Forelimb muscle (tissue), 1 donor: ENCODE results near the gene MGAT4B. TPM values are rescaled to one million over a fixed set of nuclear protein-coding genes. Genes with fewer than 3 reads are reported as not detected.
"Not testable (repeated sequence)": the region's sequence is repeated elsewhere in the genome, so short reads cannot be mapped to it uniquely, and the experiment has no call there.

ENCODE experiments used
- DNase-seq: peaks from one replicate; pipeline ENCODE4 v3.0.0-alpha.2; 2013; ENCODE audit warnings: low read depth
- polyA plus RNA-seq: library from polyadenylated mRNA; unstranded; fragments of 120-200 nt; gene quantifications from one replicate; pipeline ENCODE4 v1.2.1, GENCODE V29; 2013; ENCODE audit not compliant: insufficient read length

The MGAT4B gene
- polyA plus RNA-seq, 1 donor, result 60.7 TPM

DNA sequence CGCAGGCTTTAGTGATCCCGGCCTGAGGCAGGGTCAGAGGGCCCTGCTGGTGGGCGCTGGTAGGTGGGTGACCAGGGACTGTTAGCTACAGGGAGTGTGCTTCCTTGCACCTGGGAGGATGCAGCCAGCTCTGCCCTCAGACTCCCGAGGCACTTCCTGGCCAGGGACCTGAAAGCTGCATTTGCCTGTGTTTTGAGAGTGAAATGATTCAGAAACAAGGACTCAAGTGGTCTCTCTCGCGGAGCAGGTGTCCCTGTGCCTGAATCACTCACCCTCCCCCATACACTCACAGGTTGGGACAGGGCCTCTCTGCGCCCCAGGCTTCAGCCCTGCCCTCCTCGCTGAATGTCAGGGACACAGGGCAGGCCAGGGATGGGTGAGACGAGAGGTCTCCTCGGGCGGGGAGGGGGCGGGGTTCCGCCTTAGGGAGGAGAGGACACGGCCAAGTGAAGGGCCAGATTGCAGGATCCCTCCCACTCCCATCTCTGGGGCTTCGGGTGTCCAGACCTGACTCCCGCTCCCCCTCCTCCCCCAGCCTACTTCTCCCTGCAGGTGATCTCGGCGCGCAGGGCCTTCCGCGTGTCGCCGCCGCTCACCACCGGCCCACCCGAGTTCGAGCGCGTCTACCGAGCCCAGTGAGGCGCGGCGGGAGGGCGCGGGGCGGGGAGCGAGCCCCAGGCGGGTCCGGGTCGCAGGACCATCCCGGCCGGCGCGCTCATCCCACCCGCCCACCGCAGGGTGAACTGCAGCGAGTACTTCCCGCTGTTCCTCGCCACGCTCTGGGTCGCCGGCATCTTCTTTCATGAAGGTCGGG, 11.4 kb downstream of the MGAT4B start:
- DNase-seq, result no peak

DNA sequence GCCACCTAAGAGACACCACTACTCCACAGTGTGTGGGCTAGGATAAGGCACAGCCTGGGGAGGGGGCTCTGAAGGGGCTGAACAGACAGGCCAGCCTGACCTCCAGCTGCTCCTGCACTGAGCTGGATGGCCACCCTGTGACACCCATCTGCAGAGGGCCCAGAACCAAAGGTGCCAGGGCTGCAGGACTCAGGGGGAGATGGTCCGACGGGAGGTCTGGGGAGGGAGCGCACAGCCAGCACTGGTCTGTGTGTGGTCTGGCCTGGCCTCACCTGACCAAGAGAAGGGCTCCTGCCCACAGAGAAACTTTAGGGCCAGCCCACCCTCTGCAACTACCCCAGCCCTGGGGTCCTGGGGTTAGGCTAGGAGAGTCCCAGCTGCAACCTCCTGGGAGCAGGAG, 12.1 kb downstream of the MGAT4B start:
- no peak for DNase-seq

DNA sequence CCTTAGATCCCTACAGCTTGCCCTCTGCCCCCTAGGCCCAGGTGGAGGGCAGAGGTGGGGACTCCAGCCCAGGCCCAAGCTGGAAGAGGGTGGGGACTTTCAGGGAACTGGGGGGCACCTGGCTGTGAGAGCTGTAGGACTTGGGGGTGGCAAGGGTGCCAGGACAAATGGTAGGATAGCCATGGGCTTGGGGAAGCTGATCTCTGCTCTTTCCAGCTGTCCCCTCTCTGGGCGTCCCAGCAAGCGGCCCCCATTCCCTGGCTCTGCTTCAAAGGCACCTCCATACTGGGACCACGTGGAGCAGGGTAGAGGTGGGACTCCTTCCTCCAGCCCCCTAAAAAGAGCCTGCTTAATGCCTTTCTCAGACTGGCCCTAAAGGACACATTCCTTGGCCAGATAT, 12.5 kb downstream of the MGAT4B start:
- DNase-seq, result no peak

DNA sequence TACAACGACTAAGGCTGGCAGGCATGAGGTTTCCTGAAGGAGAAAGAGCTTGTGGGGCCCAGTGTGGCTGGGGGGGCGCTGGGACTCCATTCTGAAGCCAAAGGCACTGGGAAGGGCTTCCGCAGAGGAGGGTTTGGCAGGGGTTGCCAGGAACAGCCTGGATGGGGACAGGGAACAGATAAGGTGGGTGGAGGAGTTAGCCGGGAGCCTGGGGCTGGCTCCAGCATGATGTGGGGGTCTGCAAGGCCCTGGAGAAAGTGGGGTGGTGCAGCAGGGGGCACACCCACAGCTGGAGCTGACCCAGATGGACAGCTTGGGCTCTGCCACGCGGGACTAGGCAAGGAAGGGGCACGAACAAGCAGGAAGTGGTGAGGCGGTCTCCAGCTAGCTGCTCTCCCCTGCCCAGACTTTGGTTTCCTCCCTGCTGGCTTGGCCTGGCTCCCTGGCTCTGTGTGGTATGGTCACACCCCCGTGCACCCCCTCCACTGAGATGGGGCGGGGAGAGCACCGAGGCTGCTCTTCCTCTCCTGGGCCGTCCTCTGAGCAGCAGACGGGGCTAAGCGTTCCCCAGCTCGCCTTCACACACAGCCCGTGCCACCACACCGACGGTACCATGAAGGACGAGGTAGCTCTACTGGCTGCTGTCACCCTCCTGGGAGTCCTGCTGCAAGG, 13.1 kb downstream of the MGAT4B start, which contains the start of gene LTC4S:
LTC4S (plus strand) TSS at position 519 of the 672 bp plus-strand sequence; CDS start at position 614, 95 bp downstream.
- no peak for DNase-seq

DNA sequence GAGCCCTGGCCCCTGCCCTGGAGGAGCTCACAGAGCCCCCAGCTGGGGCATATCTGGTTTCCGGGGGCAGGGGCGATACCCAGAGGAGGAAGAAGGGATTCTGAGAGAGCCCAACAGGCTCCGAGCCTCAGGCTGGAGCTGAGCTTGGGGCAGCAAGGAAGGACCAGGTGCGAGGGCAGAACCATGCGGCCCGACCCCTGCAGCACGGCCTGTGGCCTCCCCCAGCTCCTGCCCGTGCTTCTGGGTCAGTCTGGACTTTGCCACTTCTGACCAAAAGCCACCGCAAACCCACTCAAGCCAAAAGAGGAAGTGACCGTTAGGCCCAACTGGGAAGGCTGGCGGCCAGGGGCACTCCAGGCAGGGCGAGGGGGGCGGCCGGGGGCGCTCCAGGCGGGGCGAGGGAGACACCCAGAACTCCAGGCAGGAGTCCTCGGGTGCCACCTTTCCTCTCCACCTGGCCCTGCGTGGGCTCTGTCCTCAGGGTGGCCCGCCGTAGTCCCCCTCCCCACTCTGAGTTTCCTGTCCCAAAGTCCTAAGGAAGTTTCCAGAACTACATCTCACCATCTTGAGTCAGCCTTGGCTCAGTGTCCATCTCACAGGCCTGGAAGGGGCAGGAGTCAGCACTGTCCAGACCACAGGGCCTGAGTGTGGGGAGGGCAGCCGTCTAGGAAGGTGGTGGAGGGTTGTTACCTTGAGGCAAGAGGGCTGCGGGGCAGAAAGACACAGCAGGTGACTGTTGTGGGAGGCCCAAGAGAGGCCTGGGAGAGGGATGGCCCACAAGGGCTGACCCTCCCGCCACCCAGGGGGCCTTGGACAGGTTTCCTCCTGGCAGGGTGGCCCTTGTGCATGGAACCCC, 13.8 kb downstream of the MGAT4B start:
- no peak for DNase-seq

DNA sequence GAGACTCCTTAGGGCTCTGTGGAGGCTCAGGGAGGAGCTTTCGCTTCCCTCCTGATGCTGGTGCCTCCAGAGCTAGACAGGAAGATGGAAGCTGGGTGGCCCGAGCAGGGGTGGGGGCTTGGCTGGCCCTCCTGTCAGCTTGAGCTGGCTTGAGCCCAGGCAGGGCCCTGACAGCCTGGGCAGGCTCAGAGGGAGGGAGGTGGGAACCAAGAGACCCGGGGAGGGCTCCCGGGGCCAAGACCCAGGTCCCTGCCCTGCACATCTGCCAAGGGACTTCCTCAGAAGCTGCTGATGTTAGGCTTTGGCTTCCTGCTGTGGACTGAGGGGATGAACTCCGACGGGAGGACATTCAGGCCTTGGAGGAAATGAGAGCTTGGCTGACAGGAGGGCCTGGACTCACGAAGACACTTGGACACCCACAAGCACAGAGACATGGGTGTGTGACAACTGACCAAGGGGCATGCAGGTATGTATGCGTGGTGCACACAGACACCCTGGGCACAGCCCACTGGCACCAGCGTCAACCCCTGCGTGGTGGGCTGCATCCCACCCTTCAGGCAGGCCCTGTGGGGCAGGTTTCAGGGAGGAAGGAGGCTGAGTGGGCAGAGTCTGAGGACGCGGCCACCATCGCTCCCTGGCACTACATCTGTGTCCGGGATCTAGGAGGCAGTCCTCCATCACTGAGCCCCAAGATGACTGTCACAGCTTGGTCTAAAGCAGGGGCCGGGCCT, 14.6 kb downstream of the MGAT4B start:
- DNase-seq, result no peak

DNA sequence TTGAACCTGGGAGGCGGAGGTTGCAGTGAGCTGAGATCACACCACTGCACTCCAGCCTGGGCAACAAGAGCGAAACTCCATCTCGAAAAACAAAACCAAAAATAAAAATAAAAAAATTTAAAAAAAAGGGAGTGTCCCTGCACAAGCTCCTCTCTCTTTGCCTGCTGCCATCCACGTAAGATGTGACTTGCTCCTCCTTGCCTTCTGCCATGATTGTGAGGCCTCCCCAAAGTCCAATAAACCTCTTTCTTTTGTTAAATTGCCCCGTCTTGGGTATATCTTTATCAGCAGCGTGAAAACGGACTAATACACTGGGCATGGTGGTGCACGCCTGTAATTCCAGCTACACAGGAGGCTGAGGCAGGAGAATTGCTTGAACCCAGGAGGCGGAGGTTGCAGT, 17.4 kb downstream of the MGAT4B start:
- not testable (repeated sequence) for DNase-seq

DNA sequence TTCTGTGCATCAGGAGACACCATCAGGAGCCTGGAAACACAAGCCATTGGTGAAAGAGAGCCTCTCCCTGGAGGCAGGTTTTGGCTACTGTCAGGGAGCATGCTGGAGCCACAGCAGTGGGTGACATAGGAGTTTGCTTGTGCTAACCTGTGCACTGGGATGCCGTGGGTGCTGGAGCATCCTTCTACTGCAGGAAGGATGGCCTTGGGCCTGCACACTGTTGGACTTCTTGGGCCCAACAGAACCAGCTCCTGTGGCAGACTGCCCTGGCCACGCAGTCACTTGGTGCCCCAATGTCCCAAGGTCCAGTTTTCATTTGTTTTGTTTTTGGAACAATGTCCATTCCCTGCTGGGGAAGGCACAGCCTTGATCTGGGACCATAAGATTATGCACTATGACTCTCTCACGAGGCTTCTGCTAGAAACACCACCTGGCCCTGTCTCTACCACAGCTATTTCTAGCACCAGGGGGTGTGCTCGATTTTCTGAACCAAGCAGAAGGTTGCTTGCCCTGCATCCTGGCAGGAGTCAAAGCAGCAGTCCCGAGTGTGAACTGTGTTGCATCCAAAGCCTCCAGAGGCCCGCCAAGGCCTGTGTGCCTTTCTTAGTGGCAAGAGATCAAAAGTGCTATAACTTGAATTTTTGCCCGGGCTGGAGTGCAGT, 18.3 kb downstream of the MGAT4B start:
- no peak for DNase-seq

DNA sequence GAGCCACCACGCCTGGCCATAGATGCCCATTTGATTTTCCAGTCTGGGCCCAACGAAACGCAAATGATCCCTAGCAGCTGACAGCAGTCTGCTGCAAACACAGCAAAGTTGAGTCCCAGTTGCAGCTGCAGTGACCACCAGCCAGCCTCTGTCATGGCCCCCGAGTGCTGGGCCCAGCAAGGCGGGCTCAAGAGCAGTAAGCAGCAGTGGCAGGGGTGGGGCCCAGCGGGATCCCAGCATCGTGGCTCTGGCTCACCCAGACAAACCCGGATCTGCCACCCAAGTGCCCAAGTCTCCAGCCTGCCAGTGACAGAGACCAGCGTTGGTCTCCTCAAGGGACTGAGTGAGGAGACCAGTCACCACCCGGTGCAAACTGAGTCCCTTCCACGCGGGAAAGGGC, 19.8 kb downstream of the MGAT4B start:
- DNase-seq, result no peak

DNA sequence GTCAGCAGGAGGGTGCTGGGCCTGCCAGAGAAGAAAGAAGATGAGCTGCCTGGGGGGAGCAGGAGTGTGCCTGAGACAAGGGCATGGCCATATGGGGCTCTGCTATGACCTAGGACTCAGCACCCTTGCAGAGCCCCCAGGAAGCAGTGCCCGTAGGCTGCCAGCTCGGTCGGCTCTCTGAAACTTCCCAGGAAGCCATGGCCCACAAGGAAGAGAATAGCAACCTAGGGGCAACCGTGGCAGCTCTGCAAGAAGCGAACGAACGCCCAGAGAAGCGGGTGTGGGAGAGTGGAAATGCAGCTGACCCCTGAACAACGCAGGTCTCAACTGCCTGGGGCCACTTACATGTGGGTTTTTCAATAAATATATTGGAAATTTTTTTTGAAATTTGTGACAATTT, 23.5 kb downstream of the MGAT4B start:
- DNase-seq, result no peak

DNA sequence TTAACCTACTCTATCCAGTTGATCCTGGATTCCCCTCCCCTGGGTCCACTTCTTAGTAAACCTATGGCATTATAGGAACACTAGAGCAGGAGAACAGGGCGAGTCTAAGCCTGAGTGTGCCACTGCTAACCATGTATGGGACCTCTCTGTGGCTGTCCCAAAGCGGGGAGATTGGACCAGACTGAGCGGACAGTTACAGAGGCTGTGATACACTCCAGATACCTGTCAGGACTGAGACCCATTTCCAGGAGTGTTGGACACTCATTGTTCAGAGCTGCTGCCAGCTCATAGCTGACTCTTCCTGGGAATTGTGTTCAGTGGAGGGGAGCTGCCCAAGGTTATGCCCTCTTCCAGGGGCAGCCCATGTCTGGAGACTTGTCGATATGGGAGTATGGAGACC, 24.8 kb downstream of the MGAT4B start:
- DNase-seq, result no peak

DNA sequence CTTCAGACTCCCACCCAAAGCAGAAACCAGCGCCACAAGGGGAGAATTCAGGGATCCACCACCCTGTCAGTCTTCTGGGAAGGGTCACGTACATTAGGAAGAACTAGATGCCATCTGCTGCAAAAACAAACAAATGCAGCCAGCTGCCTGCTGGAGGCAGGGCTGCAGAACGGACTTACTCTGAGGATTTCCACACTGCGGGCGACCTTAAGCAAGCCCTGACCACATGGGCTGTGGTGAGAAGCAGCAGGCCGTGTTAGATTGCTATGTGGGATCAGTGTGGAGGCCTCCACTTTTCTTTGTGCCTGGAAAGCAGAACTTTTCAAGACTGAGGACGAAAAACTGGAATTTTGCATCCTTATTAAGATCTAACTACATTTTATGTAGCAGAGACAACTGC, 26.3 kb downstream of the MGAT4B start:
- no peak for DNase-seq

DNA sequence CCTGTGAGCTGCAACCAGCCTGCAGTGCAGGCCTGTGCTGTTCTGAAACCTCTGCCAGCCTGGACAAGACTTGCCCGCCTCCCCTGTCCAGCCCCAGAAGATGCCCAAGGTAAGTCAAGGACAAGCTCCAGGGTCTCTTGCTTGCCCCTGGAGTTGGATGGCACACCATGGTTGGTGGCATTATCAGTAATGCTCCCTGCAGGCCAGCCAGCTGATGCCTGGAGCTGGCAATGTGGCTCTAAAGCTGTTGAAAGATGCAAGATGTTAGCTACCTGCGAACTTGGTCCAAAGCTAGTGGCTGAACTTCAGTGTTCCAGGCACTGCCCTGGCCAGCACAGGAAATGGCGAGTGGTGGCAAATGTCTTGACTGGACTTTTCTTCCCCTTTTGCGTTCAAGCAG, 26.8 kb downstream of the MGAT4B start:
- DNase-seq, result no peak

DNA sequence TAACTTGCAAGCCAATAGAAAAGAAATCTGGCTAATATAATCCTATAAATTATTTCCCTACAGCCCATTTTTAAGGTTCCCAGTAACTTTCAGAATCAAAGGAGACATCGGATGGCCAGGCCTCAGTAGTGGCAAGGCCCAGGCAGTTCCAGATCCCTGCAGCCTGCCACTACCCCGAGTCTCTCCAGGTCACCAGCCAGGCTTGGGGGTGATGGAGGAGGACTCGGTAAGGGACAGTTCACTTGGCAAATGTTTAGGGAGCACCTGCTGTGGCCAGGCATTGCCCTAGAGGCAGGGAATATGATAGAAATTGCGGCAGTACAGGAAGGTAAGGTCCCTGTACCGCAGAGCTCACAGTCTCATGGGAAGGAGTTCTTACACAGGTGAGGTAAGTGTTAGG, 28.1 kb downstream of the MGAT4B start:
- no peak for DNase-seq

DNA sequence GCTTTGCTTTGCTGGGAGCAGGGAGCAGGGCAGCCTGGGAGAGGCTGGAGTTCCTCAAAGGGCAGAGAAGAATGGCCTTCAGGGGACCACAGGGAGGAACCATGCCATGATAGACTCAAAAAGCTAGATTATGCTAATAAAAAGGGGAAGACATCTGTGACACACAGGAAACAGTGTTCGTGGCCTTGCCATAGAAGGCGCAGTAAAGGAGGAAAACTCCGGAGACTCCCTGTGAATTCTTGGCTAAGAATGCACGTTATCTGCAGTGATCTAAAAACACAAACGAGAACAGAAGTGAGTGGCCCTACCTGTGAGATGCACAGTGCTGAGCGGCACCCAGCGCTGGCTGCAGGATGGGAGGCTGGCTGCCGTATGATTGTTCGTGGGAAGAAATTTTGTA, 28.8 kb downstream of the MGAT4B start:
- DNase-seq, result no peak

DNA sequence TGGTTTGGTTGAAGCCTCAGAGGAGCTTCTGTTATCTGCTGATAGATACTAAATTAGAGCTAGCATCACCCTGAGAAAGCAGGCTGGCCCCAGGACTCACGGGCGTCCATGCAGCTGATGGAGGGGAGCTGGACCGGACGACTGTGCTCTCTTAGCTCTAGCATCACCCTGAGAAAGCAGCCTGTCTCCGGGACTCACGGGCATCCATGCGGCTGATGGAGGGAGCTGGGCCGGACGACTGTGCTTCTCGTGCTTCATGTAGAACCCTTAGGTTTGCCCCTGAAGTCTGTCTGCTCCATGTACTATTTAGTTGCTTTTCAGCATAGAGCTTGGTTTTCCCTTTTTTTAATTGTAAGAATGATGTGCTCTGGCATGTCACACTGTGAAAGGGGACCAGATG, 29.2 kb downstream of the MGAT4B start:
- DNase-seq, result no peak

DNA sequence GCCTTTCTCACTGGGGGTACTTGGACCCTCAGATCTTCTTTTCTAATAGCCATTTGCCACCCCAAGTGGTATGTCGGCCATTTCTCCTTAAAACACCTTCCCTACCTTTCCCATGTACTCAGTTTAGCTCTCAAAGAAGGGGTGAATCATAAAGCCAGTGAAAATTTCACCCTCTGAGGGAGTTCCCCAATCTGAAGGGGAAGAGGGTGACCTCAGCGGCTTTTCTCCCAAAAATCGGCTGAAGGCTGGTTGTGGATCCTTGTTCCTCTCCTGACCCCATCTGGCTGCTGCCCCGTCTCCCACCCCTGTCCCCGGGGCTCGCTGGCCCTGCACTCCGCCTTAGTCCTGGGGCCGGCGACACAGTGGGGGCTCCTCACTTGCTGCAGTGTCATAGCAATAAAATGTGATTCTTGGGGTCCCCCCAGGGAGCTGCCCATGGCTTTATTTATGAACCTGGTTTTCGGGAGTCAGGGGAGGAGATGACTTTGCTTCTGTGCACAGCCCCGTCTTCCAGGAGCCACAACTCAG, 30.2 kb downstream of the MGAT4B start:
- DNase-seq, result no peak

DNA sequence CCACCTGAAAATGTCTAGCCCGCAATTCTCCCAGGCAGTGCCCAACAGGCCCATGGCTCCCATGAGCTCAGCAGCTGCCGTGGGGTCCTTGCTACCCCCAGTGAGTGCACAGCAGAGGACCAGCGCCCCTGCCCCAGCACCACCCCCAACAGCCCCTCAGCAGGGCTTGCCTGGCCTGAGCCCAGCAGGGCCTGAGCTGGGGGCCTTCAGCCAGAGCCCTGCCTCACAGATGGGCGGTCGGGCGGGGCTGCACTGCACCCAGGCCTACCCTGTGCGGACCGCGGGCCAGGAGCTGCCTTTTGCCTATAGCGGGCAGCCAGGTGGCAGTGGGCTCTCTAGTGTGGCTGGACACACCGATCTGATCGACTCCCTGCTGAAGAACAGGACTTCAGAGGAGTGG, 32.2 kb downstream of the MGAT4B start:
- DNase-seq, result no peak

DNA sequence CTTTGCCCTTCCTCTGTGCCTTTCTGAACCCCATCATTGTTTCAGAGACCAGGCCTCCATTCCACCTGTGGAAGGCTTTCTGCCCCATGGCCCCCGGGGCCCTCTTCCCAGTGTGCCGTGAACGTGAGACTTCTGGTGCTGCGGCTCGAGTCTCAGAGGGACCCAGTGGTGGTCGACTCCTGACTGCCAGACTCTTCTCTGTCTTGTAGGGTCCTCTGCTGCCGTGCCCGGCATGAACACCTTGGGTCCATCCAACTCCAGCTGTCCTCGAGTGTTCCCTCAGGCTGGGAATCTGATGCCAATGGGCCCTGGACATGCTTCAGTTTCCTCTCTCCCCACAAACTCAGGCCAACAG, 33.0 kb downstream of the MGAT4B start:
- no peak for DNase-seq

DNA sequence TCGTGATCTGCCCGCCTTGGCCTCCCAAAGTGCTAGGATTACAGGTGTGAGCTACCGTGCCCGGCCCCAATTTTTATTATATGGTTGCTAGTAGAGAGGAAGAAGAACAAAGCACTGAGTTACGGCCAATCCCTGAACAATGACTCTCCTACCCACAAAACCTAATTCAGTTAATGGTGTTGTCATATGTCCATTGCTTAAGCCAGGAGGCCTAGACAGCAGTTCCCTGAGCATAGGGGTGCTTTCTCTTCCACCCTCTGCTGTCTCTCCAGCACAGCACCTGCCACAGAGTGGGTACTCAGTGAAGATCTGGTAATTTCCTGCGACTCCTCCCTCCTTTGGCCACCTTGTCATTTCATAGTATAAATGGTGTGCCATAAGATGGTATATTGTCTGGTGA, 34.3 kb downstream of the MGAT4B start:
- no peak for DNase-seq

DNA sequence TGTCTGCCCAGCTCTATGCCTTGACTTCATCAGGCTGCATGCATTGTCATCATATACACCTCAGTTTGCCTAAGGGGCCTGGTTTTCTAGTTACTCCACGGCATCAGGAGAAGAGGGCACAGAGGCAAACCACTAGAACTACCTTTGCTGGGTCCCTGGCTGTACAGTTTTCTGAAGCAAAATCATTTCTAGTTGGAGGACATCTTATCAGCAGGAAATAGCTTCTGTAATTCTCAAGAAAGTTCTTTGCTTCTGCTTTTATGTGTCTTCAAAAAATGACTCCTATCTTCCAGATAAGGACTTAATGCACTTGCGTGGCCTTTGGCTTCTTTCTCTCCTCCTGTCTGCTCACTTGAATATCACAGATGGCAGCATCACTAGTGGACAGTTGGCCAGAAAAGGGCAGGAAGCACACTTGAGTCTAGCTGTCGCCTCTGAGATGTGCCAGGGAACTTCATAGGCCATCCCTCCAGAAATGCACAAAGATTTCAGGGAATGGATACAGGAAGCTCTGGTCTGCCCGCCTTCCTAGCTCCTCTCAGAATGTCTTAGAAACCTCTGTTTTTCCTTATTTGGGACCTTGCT, 35.3 kb downstream of the MGAT4B start:
- no peak for DNase-seq
